ENCODE results near the gene TMPRSS11F.
A peak's percentile ranks its signal among the peaks of the same experiment; 100 is the strongest.
"Not testable (repeated sequence)": the region's sequence is repeated elsewhere in the genome, so short reads cannot be mapped to it uniquely, and the experiment has no call there.

The TMPRSS11F gene

GRCh38 chr4:68129793-68130192, at the start of gene TMPRSS11F:
Gene TMPRSS11F, minus strand, starts transcription at chr4:68129869. Its CDS starts 49 bp downstream, at chr4:68129820.
- no peak for DNase-seq (ENCODE audit: low spot score)

- no peak for DNase-seq (ENCODE audit: low spot score)
These were observed 47.2 kb upstream of the TMPRSS11F start for GRCh38 chr4:68176904-68177303.

- no peak for DNase-seq (ENCODE audit: low spot score)
These were observed 46.8 kb upstream of the TMPRSS11F start for GRCh38 chr4:68176500-68176899.

- DNase-seq (ENCODE audit: low spot score): peak; percentile 25
These were observed 46.0 kb upstream of the TMPRSS11F start for GRCh38 chr4:68175562-68176155.

GRCh38 chr4:68174389-68174788, 44.7 kb upstream of the TMPRSS11F start:
- not testable (repeated sequence) for DNase-seq (ENCODE audit: low spot score)

GRCh38 chr4:68172147-68172546, 42.5 kb upstream of the TMPRSS11F start:
- not testable (repeated sequence) for DNase-seq (ENCODE audit: low spot score)

- DNase-seq (ENCODE audit: low spot score): no peak
These were observed 38.0 kb upstream of the TMPRSS11F start for GRCh38 chr4:68167706-68168105.

- no peak for DNase-seq (ENCODE audit: low spot score)
These were observed 37.5 kb upstream of the TMPRSS11F start for GRCh38 chr4:68167166-68167565.

- no peak for DNase-seq (ENCODE audit: low spot score)
These were observed 34.1 kb upstream of the TMPRSS11F start for GRCh38 chr4:68163754-68164153.

- DNase-seq (ENCODE audit: low spot score): no peak
These were observed 32.5 kb upstream of the TMPRSS11F start for GRCh38 chr4:68162196-68162595.

- DNase-seq (ENCODE audit: low spot score): no peak
These were observed 22.7 kb upstream of the TMPRSS11F start for GRCh38 chr4:68152411-68152810.

- no peak for DNase-seq (ENCODE audit: low spot score)
These were observed 19.4 kb upstream of the TMPRSS11F start for GRCh38 chr4:68148800-68149685.

GRCh38 chr4:68147079-68147478, 17.4 kb upstream of the TMPRSS11F start:
- DNase-seq (ENCODE audit: low spot score): no peak

- no peak for DNase-seq (ENCODE audit: low spot score)
These were observed 15.6 kb upstream of the TMPRSS11F start for GRCh38 chr4:68145261-68145660.

- DNase-seq (ENCODE audit: low spot score): no peak
These were observed 12.2 kb upstream of the TMPRSS11F start for GRCh38 chr4:68141852-68142251.

- DNase-seq (ENCODE audit: low spot score): no peak
These were observed 2.7 kb upstream of the TMPRSS11F start for GRCh38 chr4:68132342-68132741.

- DNase-seq (ENCODE audit: low spot score): no peak
These were observed 5.4 kb downstream of the TMPRSS11F start for GRCh38 chr4:68124262-68124661.

GRCh38 chr4:68123525-68123924, 6.1 kb downstream of the TMPRSS11F start:
- DNase-seq (ENCODE audit: low spot score): no peak

GRCh38 chr4:68119921-68120320, 9.7 kb downstream of the TMPRSS11F start:
- DNase-seq (ENCODE audit: low spot score): no peak

- DNase-seq (ENCODE audit: low spot score): no peak
These were observed 19.2 kb downstream of the TMPRSS11F start for GRCh38 chr4:68110441-68110840.

- no peak for DNase-seq (ENCODE audit: low spot score)
These were observed 19.8 kb downstream of the TMPRSS11F start for GRCh38 chr4:68109868-68110267.

GRCh38 chr4:68082758-68083157, 46.9 kb downstream of the TMPRSS11F start:
- no peak for DNase-seq (ENCODE audit: low spot score)

- DNase-seq (ENCODE audit: low spot score): no peak
These were observed 49.7 kb downstream of the TMPRSS11F start for GRCh38 chr4:68079928-68080327.

Measured in CD4-positive, alpha-beta T cell treated with Interleukin-2 at 100 ng/mL for 4 hours (primary cell).